Measurements from ENCODE around the gene ATP9B.

Gene ATP9B

DNA sequence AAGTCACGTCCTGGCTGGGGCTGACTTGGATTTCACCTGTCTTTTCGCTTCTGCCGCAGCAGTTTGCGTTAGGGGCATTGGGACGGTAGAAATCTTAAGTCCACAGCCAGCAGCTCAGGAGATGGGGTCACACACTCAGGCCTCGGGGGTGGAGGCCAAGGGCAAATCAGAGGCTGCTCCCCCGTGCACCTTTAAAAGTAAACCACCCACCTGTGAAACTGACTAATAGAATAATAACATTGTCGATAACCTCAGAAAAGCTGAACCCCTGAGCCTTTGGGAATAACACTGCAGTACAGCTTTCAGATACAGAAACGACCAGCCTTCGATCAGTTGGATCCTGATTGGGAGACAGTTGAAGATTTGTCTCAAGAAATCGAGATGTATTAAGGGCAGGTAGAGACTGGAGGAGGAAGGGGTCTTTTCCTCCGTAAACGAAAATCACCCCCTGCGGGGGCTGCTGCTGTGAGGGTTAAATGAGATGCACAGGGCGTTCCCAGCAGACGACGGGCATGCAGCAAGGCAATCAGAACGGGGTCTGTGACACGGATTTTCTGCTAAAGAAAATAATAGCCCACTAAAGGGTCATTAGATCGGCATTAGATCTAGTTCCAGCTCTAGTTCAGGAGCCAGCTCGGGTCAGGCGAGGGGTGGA, 310.2 kb downstream of the ATP9B start:
- TF ChIP-seq, protein P1, sequence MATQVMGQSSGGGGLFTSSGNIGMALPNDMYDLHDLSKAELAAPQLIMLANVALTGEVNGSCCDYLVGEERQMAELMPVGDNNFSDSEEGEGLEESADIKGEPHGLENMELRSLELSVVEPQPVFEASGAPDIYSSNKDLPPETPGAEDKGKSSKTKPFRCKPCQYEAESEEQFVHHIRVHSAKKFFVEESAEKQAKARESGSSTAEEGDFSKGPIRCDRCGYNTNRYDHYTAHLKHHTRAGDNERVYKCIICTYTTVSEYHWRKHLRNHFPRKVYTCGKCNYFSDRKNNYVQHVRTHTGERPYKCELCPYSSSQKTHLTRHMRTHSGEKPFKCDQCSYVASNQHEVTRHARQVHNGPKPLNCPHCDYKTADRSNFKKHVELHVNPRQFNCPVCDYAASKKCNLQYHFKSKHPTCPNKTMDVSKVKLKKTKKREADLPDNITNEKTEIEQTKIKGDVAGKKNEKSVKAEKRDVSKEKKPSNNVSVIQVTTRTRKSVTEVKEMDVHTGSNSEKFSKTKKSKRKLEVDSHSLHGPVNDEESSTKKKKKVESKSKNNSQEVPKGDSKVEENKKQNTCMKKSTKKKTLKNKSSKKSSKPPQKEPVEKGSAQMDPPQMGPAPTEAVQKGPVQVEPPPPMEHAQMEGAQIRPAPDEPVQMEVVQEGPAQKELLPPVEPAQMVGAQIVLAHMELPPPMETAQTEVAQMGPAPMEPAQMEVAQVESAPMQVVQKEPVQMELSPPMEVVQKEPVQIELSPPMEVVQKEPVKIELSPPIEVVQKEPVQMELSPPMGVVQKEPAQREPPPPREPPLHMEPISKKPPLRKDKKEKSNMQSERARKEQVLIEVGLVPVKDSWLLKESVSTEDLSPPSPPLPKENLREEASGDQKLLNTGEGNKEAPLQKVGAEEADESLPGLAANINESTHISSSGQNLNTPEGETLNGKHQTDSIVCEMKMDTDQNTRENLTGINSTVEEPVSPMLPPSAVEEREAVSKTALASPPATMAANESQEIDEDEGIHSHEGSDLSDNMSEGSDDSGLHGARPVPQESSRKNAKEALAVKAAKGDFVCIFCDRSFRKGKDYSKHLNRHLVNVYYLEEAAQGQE (IDR thresholded peaks at IDR 0.05; ENCODE audit: insufficient read depth in 1 of 2, low read depth in 2 of 2, low read length in 2 of 2), result no peak
- TF ChIP-seq SIN3A (IDR thresholded peaks at IDR 0.05; ENCODE audit: borderline replicate concordance, insufficient read depth, low read length) (no peak), FOXP2 (optimal IDR thresholded peaks at IDR 0.05; ENCODE audit: borderline replicate concordance, extremely low read depth, extremely low read length, insufficient read depth) (no peak), TAF1 (IDR thresholded peaks at IDR 0.05; ENCODE audit: borderline replicate concordance, insufficient read depth, low read length) (no peak), POLR2AphosphoS5 (IDR thresholded peaks at IDR 0.05; ENCODE audit: low read depth, low read length) (no peak)

DNA sequence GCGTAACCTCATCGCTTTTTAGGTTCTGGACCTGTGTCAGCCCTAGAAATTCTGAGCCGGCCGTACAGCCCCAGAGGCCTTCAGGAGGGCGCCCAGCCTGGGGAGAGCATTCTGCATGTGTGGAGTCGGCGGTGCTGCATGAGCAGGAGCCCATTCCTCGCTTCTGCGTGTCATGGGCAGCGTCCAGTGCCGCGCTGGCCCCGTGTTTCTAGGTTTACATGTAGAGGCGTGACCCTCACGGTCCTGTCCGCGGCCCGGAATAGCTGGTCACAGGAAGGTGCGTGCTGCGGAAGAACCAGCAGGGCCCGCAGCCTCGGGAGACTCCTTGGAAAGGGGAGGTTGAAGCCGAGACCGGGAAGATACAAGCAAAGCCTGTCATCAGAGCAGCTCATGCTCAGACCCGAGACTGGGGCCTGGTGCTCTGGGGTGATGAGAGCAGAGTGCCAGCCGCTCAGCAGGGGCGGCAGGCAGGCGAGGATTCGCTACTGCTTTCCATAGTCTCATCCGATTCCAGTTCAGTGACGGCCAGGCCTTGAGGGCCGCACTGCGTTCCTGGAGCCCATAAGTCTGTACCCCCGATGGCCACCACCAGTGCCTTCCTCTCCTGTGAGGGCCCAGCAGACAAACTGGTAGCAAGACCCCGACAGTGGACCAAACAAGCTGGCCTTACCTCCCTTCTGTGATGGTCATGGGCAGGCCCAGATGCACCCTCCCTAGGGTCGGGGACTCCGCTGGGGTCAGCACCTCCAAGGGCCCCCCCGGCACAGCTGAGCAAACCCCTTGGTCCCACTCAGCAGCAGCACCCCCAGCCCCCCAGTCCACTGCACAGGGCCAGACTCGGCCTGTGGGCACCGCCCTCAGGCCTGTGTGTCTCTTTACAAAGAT, 311.0 kb downstream of the ATP9B start:
- TF ChIP-seq, protein P1 (IDR thresholded peaks at IDR 0.05; ENCODE audit: insufficient read depth in 1 of 2, low read depth in 2 of 2, low read length in 2 of 2), result no peak
- no peak for TF ChIP-seq SIN3A (IDR thresholded peaks at IDR 0.05; ENCODE audit: borderline replicate concordance, insufficient read depth, low read length)
- no peak for TF ChIP-seq TAF1 (IDR thresholded peaks at IDR 0.05; ENCODE audit: borderline replicate concordance, insufficient read depth, low read length)
- no peak for TF ChIP-seq FOXP2 (optimal IDR thresholded peaks at IDR 0.05; ENCODE audit: borderline replicate concordance, extremely low read depth, extremely low read length, insufficient read depth)
- TF ChIP-seq POLR2AphosphoS5 (IDR thresholded peaks at IDR 0.05; ENCODE audit: low read depth, low read length), result no peak

DNA sequence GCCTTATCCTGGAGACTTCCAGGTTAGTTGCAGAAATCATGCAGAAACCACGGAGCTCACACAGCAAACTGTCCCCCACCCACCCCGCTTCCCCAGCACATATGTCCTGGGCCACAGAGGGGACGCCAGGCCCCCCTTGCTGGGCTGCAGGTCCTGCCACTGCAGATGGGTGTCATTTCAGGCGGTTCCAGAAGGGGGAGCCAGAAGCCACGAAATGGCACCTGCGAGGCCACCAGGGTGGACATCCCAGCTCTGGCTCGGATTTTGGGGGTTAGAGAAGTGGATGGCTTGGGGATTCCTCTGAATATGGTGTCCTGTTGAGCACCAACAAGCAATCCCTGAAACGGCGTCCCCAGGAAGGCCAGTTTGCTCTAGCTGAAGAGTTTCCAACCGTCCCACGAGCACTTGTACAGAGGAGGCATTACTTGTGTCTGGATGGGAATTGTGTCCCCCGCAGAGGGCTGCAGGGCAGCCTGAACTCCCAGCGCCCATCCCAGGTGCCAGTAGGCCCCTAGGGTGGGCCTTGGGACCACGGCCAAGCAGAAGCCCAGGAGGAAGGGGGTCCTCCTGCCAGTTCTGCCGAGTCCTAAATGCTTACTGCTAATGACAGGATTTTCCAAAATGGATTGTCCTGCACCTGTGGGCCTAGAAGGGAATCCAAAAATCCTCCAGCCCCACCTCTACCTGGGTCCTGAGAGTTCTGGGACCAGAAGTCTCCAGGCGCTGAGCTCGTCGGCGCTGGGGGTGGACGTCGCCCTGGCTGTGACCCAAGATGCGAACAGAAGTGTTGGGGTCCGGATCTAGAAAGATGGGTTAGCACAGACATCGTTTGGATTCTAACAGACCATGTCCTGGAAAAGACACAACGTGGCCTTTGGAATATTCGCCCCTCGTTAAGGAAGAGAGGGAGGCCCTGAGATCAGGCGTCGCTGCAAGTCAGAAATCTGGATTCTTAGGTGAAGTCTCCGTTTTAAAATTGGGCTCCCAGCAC, 311.9 kb downstream of the ATP9B start:
- TF ChIP-seq TAF1 (IDR thresholded peaks at IDR 0.05; ENCODE audit: borderline replicate concordance, insufficient read depth, low read length), result no peak
- TF ChIP-seq POLR2AphosphoS5 (IDR thresholded peaks at IDR 0.05; ENCODE audit: low read depth, low read length), result no peak
- TF ChIP-seq FOXP2 (optimal IDR thresholded peaks at IDR 0.05; ENCODE audit: borderline replicate concordance, extremely low read depth, extremely low read length, insufficient read depth), result no peak
- TF ChIP-seq, protein P1 (IDR thresholded peaks at IDR 0.05; ENCODE audit: insufficient read depth in 1 of 2, low read depth in 2 of 2, low read length in 2 of 2), result no peak
- no peak for TF ChIP-seq SIN3A (IDR thresholded peaks at IDR 0.05; ENCODE audit: borderline replicate concordance, insufficient read depth, low read length)

GRCh38 chr18:79381811-79382311, 312.7 kb downstream of the ATP9B start:
- TF ChIP-seq TAF1 (IDR thresholded peaks at IDR 0.05; ENCODE audit: borderline replicate concordance, insufficient read depth, low read length) (no peak), FOXP2 (optimal IDR thresholded peaks at IDR 0.05; ENCODE audit: borderline replicate concordance, extremely low read depth, extremely low read length, insufficient read depth) (no peak), SIN3A (IDR thresholded peaks at IDR 0.05; ENCODE audit: borderline replicate concordance, insufficient read depth, low read length) (no peak), POLR2AphosphoS5 (IDR thresholded peaks at IDR 0.05; ENCODE audit: low read depth, low read length) (no peak)
- TF ChIP-seq, protein P1 (IDR thresholded peaks at IDR 0.05; ENCODE audit: insufficient read depth in 1 of 2, low read depth in 2 of 2, low read length in 2 of 2), result no peak
